Mammary epithelial cell (primary cell): ENCODE data around the gene ORAI2.

Source experiments
- EZH2 ChIP-seq: IDR thresholded peaks from 2 replicates; pipeline ENCODE4 v1.6.1; 2012; ENCODE audit warnings: low read length, inconsistent platforms, borderline replicate concordance
- TF ChIP-seq, protein P1 (sequence below), 2 donors: IDR thresholded peaks in 1 of 2; conservative IDR thresholded peaks in 1 of 2; 2 replicates each; pipeline ENCODE4 v1.5.1; 2011 to 2012; ENCODE audit warnings: inconsistent platforms in 2 of 2, low read length in 2 of 2, mild to moderate bottlenecking in 2 of 2, control low read depth in 1 of 2, low read depth in 1 of 2; ENCODE audit not compliant: insufficient read depth in 1 of 2; ENCODE audit errors: extremely low read depth in 1 of 2

DNA sequence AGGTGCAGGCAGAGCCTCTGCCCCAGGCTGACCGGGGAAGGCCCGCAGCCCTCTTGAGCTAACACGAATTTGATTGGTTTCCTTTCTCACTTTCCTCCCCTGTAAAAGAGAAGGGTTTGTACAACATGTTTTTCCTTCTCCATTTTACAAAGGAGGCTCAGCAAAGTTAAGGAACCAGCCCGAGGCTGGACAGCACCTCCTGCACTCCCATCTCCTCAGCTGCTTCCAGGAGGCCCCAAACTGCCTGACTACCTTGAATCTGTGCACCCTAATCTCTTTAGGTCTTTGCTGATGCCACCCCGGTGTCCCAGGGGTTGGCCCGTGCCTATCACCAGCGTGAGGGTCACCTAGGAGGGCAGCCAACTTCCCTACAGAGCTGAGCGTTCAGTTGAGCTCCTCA lies 27.1 kb downstream of the ORAI2 start:
- TF ChIP-seq, protein P1, sequence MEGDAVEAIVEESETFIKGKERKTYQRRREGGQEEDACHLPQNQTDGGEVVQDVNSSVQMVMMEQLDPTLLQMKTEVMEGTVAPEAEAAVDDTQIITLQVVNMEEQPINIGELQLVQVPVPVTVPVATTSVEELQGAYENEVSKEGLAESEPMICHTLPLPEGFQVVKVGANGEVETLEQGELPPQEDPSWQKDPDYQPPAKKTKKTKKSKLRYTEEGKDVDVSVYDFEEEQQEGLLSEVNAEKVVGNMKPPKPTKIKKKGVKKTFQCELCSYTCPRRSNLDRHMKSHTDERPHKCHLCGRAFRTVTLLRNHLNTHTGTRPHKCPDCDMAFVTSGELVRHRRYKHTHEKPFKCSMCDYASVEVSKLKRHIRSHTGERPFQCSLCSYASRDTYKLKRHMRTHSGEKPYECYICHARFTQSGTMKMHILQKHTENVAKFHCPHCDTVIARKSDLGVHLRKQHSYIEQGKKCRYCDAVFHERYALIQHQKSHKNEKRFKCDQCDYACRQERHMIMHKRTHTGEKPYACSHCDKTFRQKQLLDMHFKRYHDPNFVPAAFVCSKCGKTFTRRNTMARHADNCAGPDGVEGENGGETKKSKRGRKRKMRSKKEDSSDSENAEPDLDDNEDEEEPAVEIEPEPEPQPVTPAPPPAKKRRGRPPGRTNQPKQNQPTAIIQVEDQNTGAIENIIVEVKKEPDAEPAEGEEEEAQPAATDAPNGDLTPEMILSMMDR (conservative IDR thresholded peaks at IDR 0.05 in 1 of 2, IDR thresholded peaks at IDR 0.05 in 1 of 2; ENCODE audit: extremely low read depth in 1 of 2, insufficient read depth in 1 of 2, low read depth in 1 of 2, low read length in 2 of 2): no peak
- no peak for TF ChIP-seq EZH2
